SIG-M5 treated with dmso at 0.1 percent for 504 hours (cell line): ENCODE data around the gene PRPF19.

ENCODE experiments used
- DNase-seq: peaks from one replicate; lab custom pipeline; 2025; ENCODE audit not compliant: unreplicated experiment; lab: John Stamatoyannopoulos, UW

The PRPF19 gene

DNA sequence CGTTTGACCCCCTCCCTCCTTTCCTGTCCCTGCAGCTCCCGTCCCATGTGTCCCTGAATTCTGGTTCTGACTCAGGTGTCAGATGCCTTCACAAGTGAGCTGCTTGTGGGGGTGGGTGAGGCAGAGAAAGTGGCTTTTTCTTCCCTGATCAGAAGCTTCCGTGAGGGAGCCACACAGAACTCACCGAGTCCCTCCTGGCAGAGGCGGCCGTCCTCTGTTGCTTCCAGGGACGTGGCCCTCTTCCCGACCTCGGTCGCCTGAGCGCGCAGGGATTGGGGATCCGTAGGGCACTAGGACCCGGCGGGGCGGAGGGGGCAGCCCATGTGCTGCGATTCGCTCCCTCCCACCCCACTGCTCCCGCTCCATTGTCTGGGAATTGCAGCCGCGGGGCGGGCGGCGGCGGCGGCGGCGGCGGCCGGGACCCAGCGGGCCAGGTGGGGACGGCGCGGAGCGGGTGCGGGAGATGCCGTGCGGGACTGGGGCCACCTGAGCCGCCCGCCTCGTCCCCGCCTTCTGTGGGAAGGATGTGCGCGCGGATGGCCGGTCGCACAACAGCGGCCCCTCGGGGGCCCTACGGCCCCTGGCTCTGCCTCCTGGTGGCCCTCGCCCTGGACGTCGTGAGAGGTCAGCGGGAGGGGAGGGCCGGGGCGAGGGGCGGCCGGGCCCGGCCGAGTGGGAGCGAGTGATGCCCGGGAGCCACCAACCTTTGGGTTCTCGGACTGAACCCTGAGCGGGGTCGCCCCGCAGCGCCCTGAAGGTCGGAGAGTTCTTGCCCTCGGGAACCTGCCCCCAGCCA, 17.9 kb upstream of the PRPF19 start, which contains the start of gene TMEM132A:
TMEM132A (plus strand) TSS at position 351 of the 796 bp plus-strand sequence; CDS start at position 525, 174 bp downstream.
- DNase-seq = no peak

DNA sequence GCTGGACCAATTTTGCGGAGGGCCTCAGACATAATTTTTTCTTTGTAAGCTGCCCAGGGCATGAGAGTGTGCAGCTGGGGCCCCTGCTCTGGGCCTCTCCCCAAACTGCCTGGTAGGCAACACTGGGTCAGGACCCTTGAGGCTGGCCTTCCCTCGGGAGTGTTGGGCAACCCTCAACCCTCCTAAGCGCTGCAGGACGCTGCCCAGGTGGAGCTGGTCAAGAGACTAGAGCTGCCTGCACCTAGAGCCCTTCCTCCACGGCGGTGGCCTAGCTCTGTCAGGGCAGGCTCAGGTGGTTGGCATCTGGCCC, 17.4 kb upstream of the PRPF19 start:
- no peak for DNase-seq

DNA sequence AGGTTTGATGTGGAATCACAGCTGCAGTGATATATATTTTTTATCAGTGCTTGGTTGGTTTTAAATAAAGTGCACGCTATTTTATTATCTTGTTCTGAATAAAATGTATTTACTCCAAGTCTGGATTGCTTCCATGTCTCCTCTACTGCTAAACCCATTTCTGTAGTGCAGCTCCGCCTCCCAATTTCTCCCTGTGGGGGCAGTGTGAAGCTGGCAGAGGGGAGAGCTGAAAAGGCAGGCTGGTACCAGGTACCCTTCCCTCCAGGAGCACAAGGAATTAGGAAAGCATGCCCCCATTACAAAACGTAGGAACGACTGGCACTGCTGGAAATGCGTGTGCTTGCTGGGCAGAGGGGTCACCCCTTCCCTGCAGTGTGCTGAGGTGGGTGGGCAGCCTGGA, 16.9 kb upstream of the PRPF19 start:
- DNase-seq = no peak

DNA sequence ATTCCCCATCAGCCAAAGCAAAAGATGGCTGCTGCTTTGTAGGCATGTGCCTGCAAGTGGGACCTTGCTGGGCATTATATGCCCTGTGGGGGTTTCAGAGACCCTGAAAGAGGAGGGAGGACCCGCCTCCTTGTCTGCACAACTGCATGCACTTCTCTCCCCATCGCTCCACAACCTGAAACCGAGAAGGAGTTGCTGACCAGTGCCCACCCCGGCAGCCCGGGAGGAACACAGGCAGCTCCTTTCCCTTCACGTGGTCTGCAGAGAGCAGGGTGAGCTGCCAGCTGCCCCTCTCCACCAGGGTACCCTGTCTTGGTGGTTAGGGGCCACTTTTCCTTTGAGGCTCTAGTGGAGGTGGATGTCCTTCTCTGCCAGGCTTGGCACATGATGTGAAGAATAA, 16.5 kb upstream of the PRPF19 start:
- no peak for DNase-seq

DNA sequence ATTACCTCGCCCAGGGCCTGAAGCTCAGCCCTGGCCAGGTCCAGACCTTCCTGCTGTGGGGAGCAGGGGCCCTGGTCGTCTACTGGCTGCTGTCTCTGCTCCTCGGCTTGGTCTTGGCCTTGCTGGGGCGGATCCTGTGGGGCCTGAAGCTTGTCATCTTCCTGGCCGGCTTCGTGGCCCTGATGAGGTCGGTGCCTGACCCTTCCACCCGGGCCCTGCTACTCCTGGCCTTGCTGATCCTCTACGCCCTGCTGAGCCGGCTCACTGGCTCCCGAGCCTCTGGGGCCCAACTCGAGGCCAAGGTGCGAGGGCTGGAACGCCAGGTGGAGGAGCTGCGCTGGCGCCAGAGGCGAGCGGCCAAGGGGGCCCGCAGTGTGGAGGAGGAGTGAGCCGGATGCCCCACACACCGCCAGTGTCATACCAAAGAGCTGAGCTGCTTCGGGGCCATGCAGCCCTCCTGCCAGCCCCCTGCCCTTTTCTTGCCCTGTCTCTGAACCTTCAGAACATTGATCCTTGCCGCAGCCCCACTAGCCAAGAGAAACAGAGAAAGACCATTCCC, 15.5 kb upstream of the PRPF19 start:
- no peak for DNase-seq

DNA sequence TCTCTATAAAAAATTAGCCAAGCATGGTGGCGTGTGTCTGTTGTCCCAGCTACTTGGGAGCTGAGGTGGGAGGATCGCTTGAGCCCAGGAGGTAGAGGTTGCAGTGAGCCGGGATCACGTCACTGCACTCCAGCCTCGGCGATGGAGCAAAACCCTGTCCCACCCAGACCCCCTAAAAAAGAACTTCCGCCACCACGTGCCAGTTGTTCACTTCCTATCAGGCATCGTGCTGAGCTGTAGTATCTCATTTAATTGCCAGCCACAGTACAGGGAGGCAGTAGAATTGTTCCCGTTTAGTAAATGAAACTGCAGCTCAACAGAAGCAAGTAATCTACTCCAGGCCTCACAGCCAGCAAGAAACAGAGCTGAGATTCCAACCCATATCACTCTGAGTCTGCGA, 14.9 kb upstream of the PRPF19 start:
- no peak for DNase-seq

DNA sequence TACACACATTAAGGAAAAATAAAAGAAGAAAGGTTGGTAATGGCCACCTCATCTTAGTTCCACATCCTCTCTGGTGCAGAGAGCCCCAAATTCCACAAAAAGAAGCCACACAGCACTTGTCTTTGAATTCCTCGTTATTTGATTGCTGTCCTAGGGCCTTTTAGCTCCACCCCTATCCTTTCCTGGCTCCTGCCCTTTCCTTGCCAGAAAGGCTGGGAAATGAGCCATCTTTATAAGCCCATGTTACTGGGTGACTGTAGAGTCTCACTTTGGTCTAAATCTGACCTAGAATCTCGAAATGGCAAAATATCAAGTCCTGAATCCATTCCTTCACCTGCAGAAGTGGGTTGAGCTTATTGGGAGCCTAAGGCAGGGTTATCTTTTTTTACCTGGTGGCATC, 13.6 kb upstream of the PRPF19 start:
- no peak for DNase-seq

DNA sequence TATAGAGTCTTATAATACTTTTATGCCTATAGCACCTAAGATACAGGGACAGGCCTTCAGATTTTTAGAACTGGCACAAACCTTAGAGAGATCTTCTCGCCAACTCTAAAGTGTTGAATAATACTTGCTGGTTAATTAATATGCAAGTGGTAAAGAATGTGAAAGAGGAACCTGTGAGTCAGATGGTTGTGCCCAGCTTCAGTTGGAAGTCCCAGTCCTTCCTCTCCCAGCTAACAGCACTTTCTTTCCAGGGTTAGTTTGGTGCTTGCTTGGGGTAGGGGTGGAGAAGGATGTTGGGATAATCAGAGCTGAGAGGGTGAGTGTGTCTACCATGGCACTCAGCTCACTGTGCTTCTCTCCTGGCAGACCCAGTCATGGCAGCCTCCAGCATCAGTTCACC, 12.9 kb upstream of the PRPF19 start:
- peak; percentile 22 for DNase-seq

DNA sequence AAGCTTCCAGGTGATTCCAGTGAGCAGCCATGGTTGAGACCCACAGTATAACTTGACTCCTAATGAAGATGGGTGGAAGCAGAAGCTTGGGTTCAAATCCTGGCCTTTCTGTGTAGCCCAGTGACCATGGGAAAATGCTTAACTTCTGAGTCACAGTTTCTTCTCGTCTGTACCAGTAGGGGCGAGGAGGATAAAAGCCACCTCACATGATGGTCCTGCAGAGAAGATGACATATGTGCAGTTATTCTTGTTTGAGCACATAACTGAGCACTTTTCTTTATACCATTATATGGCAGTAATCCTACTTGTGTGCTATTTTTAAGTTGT, 12.5 kb upstream of the PRPF19 start:
- no peak for DNase-seq

DNA sequence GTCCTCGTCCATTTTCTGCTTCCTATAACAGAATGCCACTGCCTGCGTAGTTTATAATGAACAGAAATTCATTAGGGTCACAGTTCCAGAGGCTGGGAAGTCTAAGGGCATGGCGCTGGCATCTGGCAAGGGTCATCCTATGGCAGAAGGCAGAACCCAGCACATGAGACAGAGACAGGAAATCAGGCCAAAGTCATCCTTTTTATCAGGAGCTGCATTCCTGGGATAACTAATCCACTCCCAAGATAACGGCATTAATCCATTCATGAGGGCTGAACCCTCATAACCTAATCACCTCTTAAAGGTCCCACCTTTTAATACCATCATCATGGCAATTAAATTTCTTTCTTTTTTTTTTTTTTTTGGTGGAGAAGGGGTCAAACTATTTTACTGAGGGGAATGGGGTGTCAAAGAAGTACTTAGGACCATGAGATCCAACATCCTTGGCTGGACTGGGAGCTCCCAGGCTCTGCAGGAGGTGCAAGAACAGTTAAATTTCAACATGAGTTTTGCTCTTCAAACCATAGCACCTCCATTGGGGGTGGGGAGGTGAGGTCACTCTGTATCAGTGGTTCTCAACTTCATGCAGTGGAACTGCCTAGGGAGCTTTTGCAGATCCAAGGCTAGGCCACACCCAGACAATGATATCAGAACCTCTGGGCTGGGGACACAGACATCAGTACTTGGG, 12.0 kb upstream of the PRPF19 start:
- no peak for DNase-seq

DNA sequence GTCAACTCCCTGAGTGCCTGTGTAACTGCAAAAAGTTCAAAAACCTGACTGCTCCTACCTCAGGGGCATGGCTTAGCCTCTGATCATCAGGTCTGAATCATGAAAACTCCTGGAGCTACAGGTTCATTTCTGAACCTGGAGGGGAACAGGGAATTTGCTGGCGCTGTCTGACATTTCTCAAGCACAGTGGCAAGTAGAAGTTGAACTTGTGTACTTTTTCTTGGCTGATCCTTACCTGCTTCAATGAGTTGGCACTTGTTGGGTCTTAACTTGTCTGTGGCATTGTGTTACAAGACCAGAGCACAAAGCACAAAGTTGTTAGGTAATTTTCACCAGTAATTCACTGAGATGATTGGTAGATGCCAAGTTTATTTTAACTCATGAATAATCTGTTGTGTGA, 10.9 kb upstream of the PRPF19 start:
- DNase-seq = no peak

DNA sequence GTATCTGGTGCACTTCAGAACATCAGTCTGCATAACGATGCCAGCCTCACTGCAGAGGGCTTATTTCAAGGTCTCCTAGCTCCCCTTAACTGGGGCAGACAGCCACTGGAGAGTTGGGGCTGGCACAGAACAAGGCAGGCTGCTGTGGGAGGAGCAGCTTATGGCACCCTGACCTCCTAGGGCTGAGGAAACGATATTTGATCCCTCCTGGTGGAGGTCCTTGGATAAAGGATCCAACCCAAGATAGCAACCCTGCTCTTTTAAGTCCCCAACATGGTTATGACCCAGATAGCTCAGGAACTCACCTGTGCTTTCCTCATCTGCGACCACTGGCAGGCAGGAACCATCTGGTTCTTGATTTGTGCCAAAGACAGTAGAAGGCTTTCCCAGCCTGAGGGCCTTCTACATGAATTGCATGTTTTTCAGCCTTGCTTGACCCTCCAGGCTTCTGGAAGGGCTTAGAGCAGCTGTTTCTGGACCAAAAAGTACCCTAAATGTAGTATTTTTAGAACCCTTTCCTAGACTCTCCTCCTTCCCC, 10.4 kb upstream of the PRPF19 start:
- DNase-seq = no peak

DNA sequence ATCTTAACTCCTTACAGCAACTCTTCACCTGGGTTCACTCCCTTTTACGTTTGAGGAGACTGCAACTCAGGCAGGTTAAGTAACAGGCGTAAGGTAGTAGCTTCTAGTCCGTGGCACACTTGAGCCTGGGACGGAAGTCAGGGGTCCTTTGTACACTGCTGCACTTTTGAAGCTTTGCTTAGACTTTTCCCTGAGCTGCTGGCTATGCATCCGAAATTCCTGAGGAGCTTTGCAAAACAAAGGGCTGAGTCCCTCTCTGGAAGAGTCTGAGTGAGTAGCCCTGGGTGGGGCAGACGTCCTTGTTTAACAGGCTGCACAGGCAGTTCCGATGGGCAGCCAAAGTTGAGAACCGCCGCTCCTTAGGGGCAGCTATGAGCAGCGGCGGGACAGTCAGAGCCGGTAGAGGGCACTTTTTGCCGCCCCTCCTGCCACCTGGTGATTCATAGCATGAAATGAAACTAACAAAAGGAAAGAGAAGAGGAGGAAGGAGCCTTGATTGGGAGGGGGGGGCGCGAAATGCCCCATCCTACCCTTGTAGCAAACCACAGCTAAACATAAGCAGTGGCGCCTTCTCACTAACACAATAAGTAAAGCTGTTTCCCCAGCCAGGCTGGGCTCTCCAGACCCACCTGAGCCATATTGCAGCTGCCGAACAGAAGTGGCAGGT, 9.0 kb upstream of the PRPF19 start:
- peak; percentile 76 for DNase-seq

DNA sequence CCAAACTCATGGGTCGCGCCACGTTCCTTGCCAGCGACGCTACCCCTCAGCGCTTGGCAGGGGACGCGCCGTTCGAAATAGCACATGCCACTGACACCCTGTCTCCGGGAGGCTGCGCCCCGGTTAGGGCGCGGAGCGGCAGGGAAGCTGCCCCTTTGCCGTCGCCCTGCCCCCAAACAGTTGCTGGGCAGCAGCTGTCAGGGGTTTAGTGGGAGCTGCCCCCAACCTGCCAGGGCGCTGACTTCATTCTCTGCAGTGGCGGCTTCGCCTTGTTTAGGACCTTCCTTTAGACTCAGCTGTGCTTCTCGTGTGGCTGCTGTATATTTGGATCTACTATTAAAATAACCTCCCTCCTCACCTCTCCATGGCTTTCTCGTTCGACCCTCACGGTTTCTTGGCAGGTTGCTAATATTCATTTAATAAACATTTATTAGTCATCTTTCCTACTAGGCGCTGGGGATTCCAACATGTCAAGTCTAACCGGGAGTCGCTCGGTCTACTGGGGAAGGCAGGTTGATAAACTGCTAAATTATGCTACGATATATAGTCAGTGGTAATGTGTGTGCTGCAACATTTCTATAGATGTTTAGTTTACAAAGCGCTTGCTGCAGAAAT, 8.4 kb upstream of the PRPF19 start:
- DNase-seq = peak; percentile 17

DNA sequence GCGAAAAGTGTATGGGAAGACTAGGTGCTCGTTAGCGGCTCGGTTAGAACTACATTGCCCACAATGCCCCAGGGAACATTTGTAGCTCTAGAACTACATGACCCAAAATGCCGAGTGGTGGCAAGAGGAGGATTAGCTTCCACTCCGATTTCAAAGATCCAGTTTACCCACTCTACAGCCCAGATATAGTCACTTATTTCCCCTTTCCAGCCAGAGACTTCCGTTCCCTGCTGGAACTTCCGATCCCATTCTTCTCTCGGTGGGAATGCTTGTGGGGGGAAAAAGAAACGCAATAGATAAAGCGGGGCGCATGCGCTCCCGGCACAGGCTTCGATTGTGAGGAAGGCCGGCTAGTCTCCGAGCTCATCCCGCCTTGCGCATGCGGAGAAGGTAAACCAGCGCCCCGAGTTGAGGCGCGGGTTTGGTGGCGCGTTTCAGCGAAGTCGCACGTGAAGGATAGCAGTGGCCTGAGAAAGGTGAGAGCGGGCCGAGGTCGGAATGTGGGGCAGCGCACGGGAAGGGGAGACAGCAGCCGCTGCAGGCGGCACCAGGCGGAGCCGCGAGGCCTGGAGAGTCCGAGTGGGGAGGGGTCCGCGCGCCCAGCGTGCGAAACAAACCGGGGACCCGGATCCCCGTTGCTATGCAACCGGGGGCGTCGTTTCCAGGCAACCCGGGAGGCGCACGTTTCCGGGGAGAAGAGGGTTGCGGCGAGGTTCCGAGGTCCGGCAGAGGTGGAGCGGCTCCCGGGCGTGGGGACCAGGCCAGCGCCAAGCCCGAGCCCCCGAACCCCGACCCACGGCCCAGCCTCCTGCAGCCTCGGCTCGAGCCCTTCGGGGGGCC, 7.6 kb upstream of the PRPF19 start, which contains the start of gene TMEM109:
TMEM109 (plus strand) TSS at position 366 of the 840 bp plus-strand sequence. CDS start 5,536 bp downstream, outside the sequence.
- peak; percentile 87 for DNase-seq

DNA sequence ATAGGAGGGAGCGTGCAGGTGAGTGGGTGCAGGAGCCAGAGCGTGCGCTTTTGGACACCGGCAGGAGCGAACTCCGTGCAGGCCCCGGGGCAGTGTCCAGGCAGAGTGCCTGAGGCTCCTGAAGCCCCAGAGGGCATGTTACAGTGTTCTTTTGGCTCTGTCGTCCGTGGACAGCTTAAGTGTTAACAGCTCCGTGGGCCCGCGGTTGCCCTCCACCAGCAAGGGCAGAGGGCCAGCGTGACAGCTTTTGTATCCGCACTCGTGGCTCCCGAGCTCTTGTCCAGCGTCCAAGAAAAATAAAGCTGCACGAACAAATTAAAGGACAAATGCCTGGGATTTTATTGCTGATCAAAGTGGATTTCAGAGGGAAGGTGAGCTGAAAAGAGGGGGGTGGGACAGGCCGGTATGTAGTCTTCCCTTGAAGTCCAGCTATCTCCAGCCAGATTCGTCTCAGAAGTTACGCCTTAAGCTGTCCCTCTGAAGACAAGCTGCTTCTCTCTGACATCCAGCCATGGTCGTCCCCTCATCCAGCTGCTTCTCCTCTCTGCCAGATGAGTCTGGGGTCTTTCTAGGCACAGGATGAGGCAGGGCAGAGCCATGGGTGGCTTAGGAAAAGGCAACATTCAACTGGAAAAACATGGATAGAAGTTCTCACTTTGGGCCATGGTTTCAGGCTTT, 6.6 kb upstream of the PRPF19 start:
- no peak for DNase-seq

DNA sequence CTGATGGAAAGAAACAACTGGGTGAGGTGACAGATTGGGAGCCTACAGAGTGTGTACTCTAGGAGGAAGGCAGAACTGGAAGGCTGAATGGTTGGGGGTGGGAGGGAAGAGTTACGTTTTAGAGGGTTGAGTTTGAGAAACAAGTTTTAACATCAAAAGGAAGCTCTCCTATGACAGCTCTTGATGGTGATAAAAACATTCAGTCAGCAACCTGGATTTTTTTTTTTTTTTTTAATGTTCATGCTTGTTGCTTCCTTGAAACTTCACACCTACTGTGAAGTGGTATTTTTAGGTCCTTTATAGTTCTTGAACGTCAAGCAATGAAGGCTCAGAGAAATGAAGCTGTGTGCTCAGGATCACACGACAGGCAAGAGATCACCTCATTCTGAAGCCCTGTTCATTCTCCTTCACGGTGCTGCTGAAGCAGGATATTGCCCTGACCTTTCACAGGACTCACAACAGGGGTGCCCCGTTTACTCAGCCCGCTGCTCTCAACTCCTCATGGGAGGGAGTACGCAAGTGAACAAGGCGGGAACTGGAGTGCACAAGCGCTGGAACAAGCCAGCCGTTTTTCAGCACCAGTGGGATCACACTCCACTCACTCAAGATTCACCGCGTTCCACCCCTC, 6.0 kb upstream of the PRPF19 start:
- no peak for DNase-seq

DNA sequence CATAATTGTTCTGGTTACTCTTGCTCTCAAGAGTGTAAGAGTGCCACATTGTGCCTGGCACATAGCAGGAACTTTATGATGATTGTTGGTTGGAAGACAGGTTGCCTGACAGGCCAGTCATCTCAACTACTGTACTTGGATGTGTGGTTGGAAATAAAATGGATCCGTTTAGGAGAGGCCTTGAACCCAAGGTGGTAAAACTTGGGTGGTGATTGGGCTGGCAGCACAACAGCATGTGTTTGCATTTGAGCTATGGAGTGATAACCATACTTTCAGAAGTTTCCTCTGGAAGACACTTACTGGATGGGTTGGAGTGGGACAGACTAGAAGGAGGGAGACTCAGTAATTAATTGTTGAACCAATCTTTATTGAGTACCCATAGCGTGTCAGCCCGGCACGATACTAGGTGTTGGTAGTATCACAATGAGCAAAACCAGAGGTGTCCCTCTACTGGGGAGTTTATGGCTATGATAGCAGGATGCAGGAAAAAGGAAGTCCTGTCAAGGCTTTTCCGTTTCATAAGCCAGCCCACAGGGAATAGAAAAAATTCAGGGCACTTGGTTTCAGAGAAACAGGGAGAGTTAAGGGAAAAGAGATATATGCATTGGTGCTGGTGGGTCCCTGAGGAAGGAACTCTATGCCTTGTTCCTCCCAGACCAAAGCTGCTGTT, 4.5 kb upstream of the PRPF19 start:
- DNase-seq = peak; percentile 22

DNA sequence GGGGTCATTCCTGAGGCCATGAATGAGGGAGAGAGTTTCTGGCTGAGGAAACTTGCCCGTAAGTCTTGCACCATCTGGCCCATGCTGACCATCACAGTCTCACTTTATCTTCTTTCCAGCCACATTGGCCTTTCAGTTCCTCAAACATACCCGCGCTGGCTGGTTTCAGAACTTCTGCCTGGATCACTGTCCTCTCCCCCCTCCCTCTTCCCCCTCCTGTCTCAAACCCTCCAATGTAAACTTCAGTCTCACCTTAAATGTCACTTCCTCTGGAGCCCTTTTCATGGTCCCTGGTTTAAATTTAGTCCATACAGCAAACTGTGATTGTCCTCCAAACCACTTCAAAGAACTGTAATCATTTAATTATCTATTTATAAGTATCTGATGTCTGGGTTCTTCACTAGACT, 3.9 kb upstream of the PRPF19 start:
- peak; percentile 80 for DNase-seq
